ENCODE results near the gene CLRN3. TPM values are rescaled to one million over a fixed set of nuclear protein-coding genes. Genes with fewer than 3 reads are reported as not detected.

CLRN3 gene
- total RNA-seq, 1 donor from 2014 or later = not detected

GRCh38 chr10:127873901-127874470 lies 18.8 kb downstream of the CLRN3 start:
- H3K4me2 ChIP-seq (ENCODE audit: low read length) = no peak overlapping the region

GRCh38 chr10:127872871-127873600 lies 19.7 kb downstream of the CLRN3 start:
- no peak for FAIRE-seq
- Mint-ChIP-seq H3K36me3 (ENCODE audit: low read depth, unreplicated experiment) (no peaks in the 10 kb centered on the region), H3K27me3 (ENCODE audit: low read depth, unreplicated experiment) (peaks cover 13% of the 10 kb centered on the region), H3K4me1 (ENCODE audit: low read depth, unreplicated experiment) (peaks cover 17% of the 10 kb centered on the region), H3K4me3 (ENCODE audit: unreplicated experiment) (no peak overlapping the region), H3K9me3 (ENCODE audit: unreplicated experiment) (peaks cover 13% of the 10 kb centered on the region), H3K27ac (ENCODE audit: unreplicated experiment) (no peak overlapping the region)
- no peaks in the 10 kb centered on the region for H4K20me1 ChIP-seq (ENCODE audit: insufficient read depth, low read length)
- no peak overlapping the region for H3K9ac ChIP-seq (ENCODE audit: low read length)
- H3K4me3 ChIP-seq (ENCODE audit: insufficient read depth, low read depth, low read length) = no peak overlapping the region
- no peaks in the 10 kb centered on the region for H3K4me1 ChIP-seq (ENCODE audit: insufficient read depth, low read length)
- no peak for DNase-seq (ENCODE audit: low read depth)
- no peak overlapping the region for H3K27ac ChIP-seq (ENCODE audit: low read depth, low read length)
- no peak overlapping the region for H3K4me2 ChIP-seq (ENCODE audit: low read length)
- H2AFZ ChIP-seq (ENCODE audit: low read depth, low read length) = no peak overlapping the region
- no peaks in the 10 kb centered on the region for H3K36me3 ChIP-seq (ENCODE audit: insufficient read depth, low read length)
- no peaks in the 10 kb centered on the region for H3K79me2 ChIP-seq (ENCODE audit: insufficient read depth, low read length)
- peaks cover 2% of the 10 kb centered on the region for H3K27me3 ChIP-seq (ENCODE audit: insufficient read depth, low read length)
- no peaks in the 10 kb centered on the region for H3K9me3 ChIP-seq (ENCODE audit: insufficient read depth, low read depth, low read length)
- no peak for TF ChIP-seq EZH2 (IDR thresholded peaks at IDR 0.05; ENCODE audit: insufficient read depth, low read length)
- TF ChIP-seq, protein P1, sequence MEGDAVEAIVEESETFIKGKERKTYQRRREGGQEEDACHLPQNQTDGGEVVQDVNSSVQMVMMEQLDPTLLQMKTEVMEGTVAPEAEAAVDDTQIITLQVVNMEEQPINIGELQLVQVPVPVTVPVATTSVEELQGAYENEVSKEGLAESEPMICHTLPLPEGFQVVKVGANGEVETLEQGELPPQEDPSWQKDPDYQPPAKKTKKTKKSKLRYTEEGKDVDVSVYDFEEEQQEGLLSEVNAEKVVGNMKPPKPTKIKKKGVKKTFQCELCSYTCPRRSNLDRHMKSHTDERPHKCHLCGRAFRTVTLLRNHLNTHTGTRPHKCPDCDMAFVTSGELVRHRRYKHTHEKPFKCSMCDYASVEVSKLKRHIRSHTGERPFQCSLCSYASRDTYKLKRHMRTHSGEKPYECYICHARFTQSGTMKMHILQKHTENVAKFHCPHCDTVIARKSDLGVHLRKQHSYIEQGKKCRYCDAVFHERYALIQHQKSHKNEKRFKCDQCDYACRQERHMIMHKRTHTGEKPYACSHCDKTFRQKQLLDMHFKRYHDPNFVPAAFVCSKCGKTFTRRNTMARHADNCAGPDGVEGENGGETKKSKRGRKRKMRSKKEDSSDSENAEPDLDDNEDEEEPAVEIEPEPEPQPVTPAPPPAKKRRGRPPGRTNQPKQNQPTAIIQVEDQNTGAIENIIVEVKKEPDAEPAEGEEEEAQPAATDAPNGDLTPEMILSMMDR (IDR thresholded peaks at IDR 0.05; ENCODE audit: insufficient read depth, low read depth, low read length) = no peak

More at GRCh38 chr10:127873901-127874470, 18.8 kb downstream of the CLRN3 start:
- DNase-seq (ENCODE audit: low read depth) (no peak), FAIRE-seq (no peak)
- H3K36me3 Mint-ChIP-seq (ENCODE audit: low read depth, unreplicated experiment) = no peaks in the 10 kb centered on the region
- H3K4me1 Mint-ChIP-seq (ENCODE audit: low read depth, unreplicated experiment) = peaks cover 17% of the 10 kb centered on the region
- peaks cover 16% of the 10 kb centered on the region for H3K27me3 Mint-ChIP-seq (ENCODE audit: low read depth, unreplicated experiment)
- no peaks in the 10 kb centered on the region for H3K4me1 ChIP-seq (ENCODE audit: insufficient read depth, low read length)
- H4K20me1 ChIP-seq (ENCODE audit: insufficient read depth, low read length) = no peaks in the 10 kb centered on the region
- no peak overlapping the region for H3K9ac ChIP-seq (ENCODE audit: low read length)
- H3K4me3 ChIP-seq (ENCODE audit: insufficient read depth, low read depth, low read length) = no peak overlapping the region
- TF ChIP-seq EZH2 (IDR thresholded peaks at IDR 0.05; ENCODE audit: insufficient read depth, low read length) = no peak
- TF ChIP-seq, protein P1 (IDR thresholded peaks at IDR 0.05; ENCODE audit: insufficient read depth, low read depth, low read length) = no peak
- no peaks in the 10 kb centered on the region for H3K9me3 ChIP-seq (ENCODE audit: insufficient read depth, low read depth, low read length)
- peaks cover 11% of the 10 kb centered on the region for H3K9me3 Mint-ChIP-seq (ENCODE audit: unreplicated experiment)
- H3K27ac ChIP-seq (ENCODE audit: low read depth, low read length) = no peak overlapping the region
- no peak overlapping the region for H3K4me3 Mint-ChIP-seq (ENCODE audit: unreplicated experiment)
- no peaks in the 10 kb centered on the region for H3K79me2 ChIP-seq (ENCODE audit: insufficient read depth, low read length)
- no peaks in the 10 kb centered on the region for H3K36me3 ChIP-seq (ENCODE audit: insufficient read depth, low read length)
- peaks cover 4% of the 10 kb centered on the region for H3K27me3 ChIP-seq (ENCODE audit: insufficient read depth, low read length)
- no peak overlapping the region for H3K27ac Mint-ChIP-seq (ENCODE audit: unreplicated experiment)
- H2AFZ ChIP-seq (ENCODE audit: low read depth, low read length) = no peak overlapping the region

Data from astrocyte (in vitro differentiated cells and primary cell).